Neural crest cell (in vitro differentiated cells): ENCODE measurements around the gene RNF130. TPM values are rescaled to one million over a fixed set of nuclear protein-coding genes. Genes with fewer than 3 reads are reported as not detected.
"Not testable (repeated sequence)": the region's sequence is repeated elsewhere in the genome, so short reads cannot be mapped to it uniquely, and the experiment has no call there.

Experiments
- DNase-seq: peaks from one replicate; pipeline ENCODE4 v3.0.0; 2021; ENCODE audit warnings: low read depth, mixed read lengths, low spot score
- H3K27ac Mint-ChIP-seq: one replicate; pipeline ENCODE4 v1.8.0; 2021; ENCODE audit warnings: mild to moderate bottlenecking, mixed read lengths; ENCODE audit not compliant: unreplicated experiment
- H3K27me3 Mint-ChIP-seq: 2 replicates; pipeline ENCODE4 v1.8.0; 2021; ENCODE audit warnings: low read depth, mild to moderate bottlenecking, mixed read lengths
- H3K36me3 Mint-ChIP-seq: 2 replicates; pipeline ENCODE4 v1.8.0; 2021; ENCODE audit warnings: low read depth, mild to moderate bottlenecking, mixed read lengths
- H3K4me1 Mint-ChIP-seq: 2 replicates; pipeline ENCODE4 v1.8.0; 2021; ENCODE audit warnings: mixed read lengths
- H3K4me3 Mint-ChIP-seq: one replicate; pipeline ENCODE4 v1.8.0; 2021; ENCODE audit warnings: mild to moderate bottlenecking, mixed read lengths
- H3K9me3 Mint-ChIP-seq: 2 replicates; pipeline ENCODE4 v1.8.0; 2021; ENCODE audit warnings: mixed read lengths
- total RNA-seq: library from RNA; stranded (reverse); gene quantifications from 2 replicates; pipeline ENCODE4 v1.2.1, GENCODE V29; 2021
- TF ChIP-seq, protein P1 (sequence below): fragments of 200-600 bp; sonication (generic); conservative IDR thresholded peaks from 2 replicates; pipeline ENCODE4 v1.5.0; 2021; ENCODE audit warnings: antibody characterized with exemption, mild to moderate bottlenecking

RNF130 gene
- total RNA-seq, 1 donor from 2014 or later: 113 TPM

GRCh38 chr5:179991106-179991505 is 80.5 kb downstream of the RNF130 start:
- TF ChIP-seq, protein P1, sequence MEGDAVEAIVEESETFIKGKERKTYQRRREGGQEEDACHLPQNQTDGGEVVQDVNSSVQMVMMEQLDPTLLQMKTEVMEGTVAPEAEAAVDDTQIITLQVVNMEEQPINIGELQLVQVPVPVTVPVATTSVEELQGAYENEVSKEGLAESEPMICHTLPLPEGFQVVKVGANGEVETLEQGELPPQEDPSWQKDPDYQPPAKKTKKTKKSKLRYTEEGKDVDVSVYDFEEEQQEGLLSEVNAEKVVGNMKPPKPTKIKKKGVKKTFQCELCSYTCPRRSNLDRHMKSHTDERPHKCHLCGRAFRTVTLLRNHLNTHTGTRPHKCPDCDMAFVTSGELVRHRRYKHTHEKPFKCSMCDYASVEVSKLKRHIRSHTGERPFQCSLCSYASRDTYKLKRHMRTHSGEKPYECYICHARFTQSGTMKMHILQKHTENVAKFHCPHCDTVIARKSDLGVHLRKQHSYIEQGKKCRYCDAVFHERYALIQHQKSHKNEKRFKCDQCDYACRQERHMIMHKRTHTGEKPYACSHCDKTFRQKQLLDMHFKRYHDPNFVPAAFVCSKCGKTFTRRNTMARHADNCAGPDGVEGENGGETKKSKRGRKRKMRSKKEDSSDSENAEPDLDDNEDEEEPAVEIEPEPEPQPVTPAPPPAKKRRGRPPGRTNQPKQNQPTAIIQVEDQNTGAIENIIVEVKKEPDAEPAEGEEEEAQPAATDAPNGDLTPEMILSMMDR: no peak
- Mint-ChIP-seq H3K27me3 (no peaks in the 10 kb centered on the region), H3K4me1 (no peaks in the 10 kb centered on the region), H3K4me3 (no peak overlapping the region), H3K9me3 (peaks cover 26% of the 10 kb centered on the region), H3K36me3 (peaks cover 72% of the 10 kb centered on the region), H3K27ac (no peak overlapping the region)
- DNase-seq: no peak

DNA sequence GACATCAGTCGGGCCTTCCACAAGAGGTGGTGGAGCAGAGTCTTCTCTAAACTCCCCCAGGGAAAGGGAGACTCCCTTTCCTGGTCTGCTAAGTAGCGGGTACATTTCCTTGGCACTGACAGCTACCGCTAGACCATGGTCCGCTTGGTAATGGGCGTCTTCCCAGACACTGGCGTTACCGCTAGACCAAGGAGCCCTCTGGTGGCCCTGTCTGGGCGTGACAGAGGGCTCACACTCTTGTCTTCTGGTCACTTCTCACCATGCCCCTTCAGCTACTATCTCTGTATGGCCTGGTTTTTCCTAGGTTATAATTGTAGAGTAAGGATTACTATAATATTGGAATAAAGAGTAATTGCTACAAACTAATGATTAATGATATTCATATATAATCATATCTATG is 81.0 kb downstream of the RNF130 start:
- not testable (repeated sequence) for H3K27me3 Mint-ChIP-seq

DNA sequence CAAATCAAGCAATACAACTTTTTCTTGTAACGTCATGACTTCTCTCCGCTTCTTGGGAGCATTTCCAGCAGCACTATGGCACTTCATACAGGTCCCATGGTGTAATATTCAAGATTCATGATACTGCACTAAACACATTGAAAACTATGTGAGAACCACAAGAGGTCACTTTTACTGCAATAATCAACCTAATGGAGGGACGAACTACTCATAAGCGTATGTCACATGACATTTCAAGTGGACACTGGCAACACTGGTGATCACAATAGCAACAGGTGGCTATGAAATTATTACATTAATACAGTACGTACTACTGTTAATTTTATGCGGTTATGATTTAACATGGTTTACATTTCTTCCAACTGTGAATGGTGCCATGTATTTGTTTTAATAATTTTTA is 85.2 kb downstream of the RNF130 start:
- TF ChIP-seq, protein P1: no peak
- Mint-ChIP-seq H3K9me3 (peaks cover 13% of the 10 kb centered on the region), H3K4me1 (no peaks in the 10 kb centered on the region), H3K36me3 (peaks cover 32% of the 10 kb centered on the region), H3K27ac (no peak overlapping the region), H3K4me3 (no peak overlapping the region), H3K27me3 (no peaks in the 10 kb centered on the region)
- DNase-seq: no peak

More for the DNA sequence above, 81.0 kb downstream of the RNF130 start:
- TF ChIP-seq, protein P1: peak; percentile 17
- not testable (repeated sequence) for H3K4me1 Mint-ChIP-seq, H3K27ac Mint-ChIP-seq, DNase-seq, H3K4me3 Mint-ChIP-seq
- Mint-ChIP-seq H3K36me3 (peaks cover 67% of the 10 kb centered on the region), H3K9me3 (peaks cover 21% of the 10 kb centered on the region)

GRCh38 chr5:179981636-179982035 is 89.9 kb downstream of the RNF130 start:
- Mint-ChIP-seq H3K27ac (no peak overlapping the region), H3K4me3 (no peak overlapping the region), H3K27me3 (no peaks in the 10 kb centered on the region), H3K9me3 (no peaks in the 10 kb centered on the region), H3K36me3 (peaks cover 21% of the 10 kb centered on the region), H3K4me1 (no peaks in the 10 kb centered on the region)
- DNase-seq: no peak
- TF ChIP-seq, protein P1: no peak

GRCh38 chr5:179980767-179981166 is 90.8 kb downstream of the RNF130 start:
- H3K9me3 Mint-ChIP-seq: no peaks in the 10 kb centered on the region
- no peak overlapping the region for H3K27ac Mint-ChIP-seq
- TF ChIP-seq, protein P1: no peak
- no peak overlapping the region for H3K4me3 Mint-ChIP-seq
- no peak for DNase-seq
- no peaks in the 10 kb centered on the region for H3K27me3 Mint-ChIP-seq
- peaks cover 23% of the 10 kb centered on the region for H3K36me3 Mint-ChIP-seq
- no peaks in the 10 kb centered on the region for H3K4me1 Mint-ChIP-seq

DNA sequence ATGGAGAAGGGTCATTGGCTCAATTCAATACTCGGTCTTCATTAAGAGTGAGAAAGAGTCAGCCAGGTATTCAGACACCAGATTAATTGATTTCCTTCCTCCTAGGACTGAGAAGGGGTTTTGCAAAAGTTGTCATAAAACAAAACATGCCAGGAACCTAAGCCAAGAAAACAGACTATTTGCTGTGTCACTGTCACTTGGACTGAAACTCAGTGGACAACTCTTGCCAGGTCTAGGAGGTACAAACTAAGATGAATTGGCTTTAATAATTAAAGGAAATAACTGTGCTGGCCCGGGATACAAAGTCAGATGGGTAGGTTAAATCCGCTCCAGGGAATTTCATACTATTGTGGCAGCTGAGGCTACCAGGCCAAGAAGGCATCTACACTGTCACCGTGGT is 92.8 kb downstream of the RNF130 start:
- TF ChIP-seq, protein P1: no peak
- Mint-ChIP-seq H3K27ac (no peak overlapping the region), H3K27me3 (no peaks in the 10 kb centered on the region), H3K4me3 (no peak overlapping the region), H3K36me3 (peaks cover 38% of the 10 kb centered on the region), H3K4me1 (no peaks in the 10 kb centered on the region), H3K9me3 (no peaks in the 10 kb centered on the region)
- no peak for DNase-seq
